ENCODE results near the gene DAO.

GRCh38 chr12:108939594-108939993, 59.7 kb downstream of the DAO start:
- TF ChIP-seq CTCF (IDR thresholded peaks at IDR 0.05; ENCODE audit: poor library complexity, severe bottlenecking) (no peak), POLR2AphosphoS5 (IDR thresholded peaks at IDR 0.05) (no peak), TAF1 (IDR thresholded peaks at IDR 0.05; ENCODE audit: low read depth) (no peak), RAD21 (conservative IDR thresholded peaks at IDR 0.05) (no peak), EZH2 (IDR thresholded peaks at IDR 0.05; ENCODE audit: borderline replicate concordance, insufficient read depth, low read length, poor library complexity, severe bottlenecking) (no peak), MXI1 (conservative IDR thresholded peaks at IDR 0.05; ENCODE audit: poor library complexity, severe bottlenecking) (no peak), REST (IDR thresholded peaks at IDR 0.05; ENCODE audit: borderline replicate concordance) (no peak)

Data from neural cell (in vitro differentiated cells).